ENCODE measurements around the gene TRPC6.

- TF ChIP-seq CTCF (IDR thresholded peaks at IDR 0.05): no peak
- no peak for TF ChIP-seq POLR2AphosphoS5 (IDR thresholded peaks at IDR 0.05)
Measured at GRCh38 chr11:101429703-101430540, 153.9 kb downstream of the TRPC6 start.

All from esophagus muscularis mucosa (tissue), 3 donors.